GM19240 (cell line): ENCODE data around the gene GPR137C.

Experiments used
- DNase-seq: peaks from one replicate; pipeline ENCODE4 v3.0.0; 2011; ENCODE audit warnings: low spot score; ENCODE audit not compliant: insufficient read length

GPR137C gene

GRCh38 chr14:52663850-52664249 is 111.2 kb downstream of the GPR137C start:
- DNase-seq = no peak

- no peak for DNase-seq
Observed at GRCh38 chr14:52678591-52678990, 126.0 kb downstream of the GPR137C start.

- DNase-seq = no peak
Observed at GRCh38 chr14:52683985-52684520, 131.4 kb downstream of the GPR137C start.

GRCh38 chr14:52686176-52686575 is 133.5 kb downstream of the GPR137C start:
- DNase-seq = no peak
